Activated effector memory CD4-positive, alpha-beta T cell treated with anti-CD3 and anti-CD28 coated beads, Interleukin-2, amount 50 U/mL, for 16 hours (primary cell): ENCODE results near the gene MIOS.
"Not testable (repeated sequence)": the region's sequence is repeated elsewhere in the genome, so short reads cannot be mapped to it uniquely, and the experiment has no call there.

Experiments used
- DNase-seq: peaks from one replicate; pipeline ENCODE4 v3.0.0-alpha.2; 2020

The MIOS gene

DNA sequence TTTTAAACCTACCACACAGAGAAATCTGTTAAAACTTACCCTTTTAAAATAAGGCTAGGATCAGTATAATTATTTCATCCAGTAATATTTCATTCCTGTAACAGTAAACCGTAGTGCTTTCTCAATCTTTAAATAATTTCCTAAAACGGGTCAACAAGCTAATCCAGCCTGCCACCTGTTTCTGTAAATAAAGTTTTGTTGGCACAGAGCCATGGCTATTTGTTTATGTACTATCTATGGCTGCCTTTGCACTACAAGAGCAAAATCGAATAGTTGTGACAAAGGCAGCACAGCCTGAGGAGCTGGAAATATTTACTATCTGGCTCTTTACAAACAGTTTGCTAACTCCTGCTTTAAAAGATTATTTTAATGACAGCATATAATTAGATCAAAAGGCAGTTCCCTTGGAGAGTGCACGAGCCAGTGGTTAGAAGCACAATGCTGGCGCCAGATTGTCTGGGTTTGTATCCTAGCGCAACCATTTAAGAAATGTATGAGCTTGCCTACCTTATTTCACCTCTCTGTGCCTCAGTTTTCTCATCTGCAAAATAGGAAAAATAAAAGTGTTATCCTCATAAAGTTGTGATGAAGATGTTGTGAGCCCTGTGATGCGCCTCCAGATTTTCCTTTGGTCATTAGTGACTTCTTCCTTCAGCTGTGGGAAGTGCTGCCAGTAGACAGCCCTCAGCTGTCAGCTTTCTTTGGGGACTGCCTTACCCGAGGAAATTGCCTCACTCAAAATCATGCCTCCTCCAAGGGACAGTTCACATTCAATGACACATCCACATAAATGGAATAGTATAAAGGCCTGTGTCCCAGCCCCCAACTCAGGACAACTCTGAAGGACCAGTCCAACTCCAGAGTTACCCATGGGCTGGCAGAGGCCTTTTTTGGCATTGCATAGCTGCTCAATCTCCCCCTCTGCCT, 11.8 kb upstream of the MIOS start:
- no peak for DNase-seq

DNA sequence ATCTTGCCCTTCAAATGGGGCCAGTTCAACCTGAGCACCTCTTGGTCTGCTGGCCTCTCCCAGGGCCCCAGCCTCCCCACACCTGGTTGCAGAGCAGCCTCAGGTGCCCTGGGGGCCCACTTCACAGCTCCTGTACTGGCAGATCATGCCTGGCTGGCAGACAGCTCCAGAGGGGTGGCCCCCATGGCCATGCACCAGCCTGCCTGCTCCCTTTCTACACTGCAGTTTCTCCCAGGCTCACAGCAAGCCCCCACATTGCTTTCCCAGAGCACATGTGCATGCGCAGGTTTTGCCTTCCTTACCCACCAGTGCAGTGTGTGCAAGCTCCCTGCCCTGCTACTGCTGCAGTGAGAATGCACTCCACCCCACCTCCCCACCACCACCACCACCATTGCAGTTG, 9.8 kb upstream of the MIOS start:
- no peak for DNase-seq

DNA sequence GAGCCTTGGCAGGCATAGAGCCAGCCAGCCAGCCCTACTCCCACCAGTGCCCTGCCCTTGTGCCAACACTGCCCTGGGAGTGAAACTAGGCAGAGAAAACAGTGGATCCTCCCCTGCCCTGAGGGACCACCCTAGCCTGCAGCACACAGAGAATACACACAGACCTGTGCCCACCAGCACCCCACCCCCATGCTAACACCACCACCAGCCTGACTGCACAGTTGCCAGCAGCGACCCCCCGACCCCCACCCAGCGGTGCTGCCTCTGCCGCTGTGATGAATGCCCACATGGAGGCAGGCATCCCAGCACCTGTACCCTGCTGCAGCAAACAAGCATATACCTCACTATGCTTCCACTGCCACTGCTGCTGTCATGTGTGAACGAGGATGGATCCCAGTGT, 9.4 kb upstream of the MIOS start:
- no peak for DNase-seq

DNA sequence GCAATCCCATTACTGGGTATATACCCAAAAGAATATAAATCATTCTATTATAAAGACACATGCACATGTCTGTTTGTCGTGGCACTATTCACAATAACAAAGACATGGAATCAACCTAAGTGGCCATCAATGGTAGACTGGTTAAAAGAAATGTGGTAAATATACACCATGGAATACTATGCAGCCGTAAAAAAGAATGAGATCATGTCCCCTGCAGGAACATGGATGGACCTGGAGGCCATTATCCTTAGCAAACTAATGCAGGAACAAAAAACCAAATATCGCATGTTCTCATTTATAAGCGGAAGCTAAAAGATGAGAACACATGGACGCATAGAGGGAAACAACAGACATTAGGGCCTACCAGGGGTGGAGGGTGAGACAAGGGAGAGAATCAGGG, 5.1 kb upstream of the MIOS start:
- not testable (repeated sequence) for DNase-seq

DNA sequence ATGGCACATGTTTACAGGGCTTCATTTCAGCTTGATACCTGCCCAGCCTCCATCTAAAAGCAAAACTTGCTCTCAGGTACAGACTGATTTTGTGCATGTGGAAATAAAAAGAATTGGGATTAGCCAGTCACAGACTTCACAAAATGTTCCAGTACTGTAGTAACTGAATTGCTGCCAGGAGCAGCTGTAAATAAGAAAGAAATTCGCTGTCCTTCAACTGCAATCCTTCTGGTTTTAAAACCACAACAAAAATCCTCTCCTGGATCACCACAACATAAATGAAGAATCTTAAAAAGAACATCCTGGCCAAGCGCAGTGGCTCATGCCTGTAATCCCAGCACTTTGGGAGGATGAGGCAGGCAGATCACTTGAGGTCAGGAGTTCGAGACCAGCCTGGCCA, 3.9 kb upstream of the MIOS start:
- DNase-seq: no peak

DNA sequence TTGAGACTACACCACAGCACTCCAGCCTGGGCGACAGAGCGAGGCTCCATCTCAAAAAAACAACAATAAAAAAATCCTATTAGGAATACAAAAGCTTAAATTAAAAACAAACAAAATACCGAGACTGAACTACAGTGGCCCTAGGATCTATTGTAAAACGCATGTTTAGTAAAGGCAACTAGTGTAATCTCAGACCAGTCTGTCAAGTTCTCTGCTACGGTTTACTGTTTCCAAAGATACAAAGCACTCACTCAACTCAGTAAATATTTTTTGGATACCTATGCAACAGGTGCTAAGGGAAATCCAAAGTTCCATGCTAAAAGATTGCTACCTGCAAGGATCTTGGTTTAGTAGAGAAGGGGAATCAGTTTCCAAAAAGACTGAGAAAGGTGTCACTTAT, 3.4 kb upstream of the MIOS start:
- DNase-seq: no peak

DNA sequence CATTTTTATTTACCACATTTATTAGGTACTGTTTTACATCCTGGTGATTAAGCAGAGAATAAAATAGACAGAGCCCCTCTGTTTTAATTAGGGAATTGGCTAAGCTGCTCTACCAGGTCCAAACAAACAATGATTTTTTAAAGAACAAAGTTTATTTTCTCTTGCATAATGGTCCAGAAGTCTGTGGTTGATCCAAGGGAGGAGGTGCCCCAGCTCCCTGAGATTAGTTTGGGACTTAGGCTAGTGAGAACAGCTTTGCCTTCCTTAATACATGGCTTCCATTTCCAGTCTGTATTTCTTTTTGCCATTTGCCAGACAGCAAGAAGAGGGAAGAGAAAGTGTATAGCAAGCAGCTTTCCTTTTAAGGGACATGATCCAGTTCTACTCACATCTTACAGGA, 2.9 kb upstream of the MIOS start:
- DNase-seq: no peak

DNA sequence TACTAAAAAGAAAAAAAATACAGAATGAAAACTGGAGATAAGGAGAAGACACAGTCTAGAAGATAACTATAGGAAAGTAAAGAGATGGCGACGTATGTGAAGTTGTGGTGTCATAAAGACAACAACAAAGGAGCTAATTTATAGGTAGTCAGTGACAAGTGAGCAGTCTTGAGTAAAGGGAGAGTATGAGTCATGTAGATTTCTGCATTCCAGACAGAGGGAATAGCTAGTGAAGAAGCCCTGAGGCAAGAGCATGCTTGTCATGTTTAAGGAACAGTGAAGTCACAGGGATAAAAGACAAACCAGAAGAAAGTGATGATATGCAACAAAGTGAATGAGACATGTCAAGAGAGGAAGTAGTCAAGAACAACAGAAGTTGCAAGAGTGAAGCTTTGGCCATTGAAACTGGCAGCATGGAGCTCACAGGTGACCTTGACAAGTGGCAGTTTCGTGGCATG, 2.3 kb upstream of the MIOS start:
- no peak for DNase-seq

DNA sequence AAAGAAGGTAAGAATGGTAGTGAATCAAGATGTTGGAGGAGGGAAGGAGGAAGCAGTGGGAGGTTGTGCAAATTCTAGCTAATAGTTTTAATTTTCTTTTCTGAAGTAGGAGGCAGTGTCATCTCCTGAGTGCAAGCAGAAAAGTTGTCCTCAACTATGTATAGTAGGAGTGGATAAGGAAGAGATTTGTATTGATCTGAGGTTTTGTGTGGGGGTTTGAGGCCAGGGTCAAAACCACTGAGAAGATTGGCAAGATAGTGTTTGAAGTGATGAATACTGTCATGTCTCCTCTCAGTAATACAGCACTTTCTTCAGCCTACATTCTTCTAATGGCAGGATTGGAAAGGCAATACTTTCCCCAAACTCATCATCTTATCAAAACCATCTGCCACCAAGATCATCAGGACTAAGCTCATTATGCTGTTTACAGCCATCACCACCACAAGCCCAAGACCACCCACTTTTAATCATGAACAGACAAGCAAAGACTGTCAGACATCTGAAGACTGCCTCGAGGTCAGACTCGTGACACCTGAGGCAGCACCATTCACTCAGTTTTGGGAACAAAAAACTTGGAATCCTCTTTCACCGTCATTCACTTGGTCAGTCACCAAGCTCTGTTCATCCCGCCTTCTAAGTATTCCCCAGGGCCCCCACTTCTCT, 1.5 kb upstream of the MIOS start:
- DNase-seq: no peak

DNA sequence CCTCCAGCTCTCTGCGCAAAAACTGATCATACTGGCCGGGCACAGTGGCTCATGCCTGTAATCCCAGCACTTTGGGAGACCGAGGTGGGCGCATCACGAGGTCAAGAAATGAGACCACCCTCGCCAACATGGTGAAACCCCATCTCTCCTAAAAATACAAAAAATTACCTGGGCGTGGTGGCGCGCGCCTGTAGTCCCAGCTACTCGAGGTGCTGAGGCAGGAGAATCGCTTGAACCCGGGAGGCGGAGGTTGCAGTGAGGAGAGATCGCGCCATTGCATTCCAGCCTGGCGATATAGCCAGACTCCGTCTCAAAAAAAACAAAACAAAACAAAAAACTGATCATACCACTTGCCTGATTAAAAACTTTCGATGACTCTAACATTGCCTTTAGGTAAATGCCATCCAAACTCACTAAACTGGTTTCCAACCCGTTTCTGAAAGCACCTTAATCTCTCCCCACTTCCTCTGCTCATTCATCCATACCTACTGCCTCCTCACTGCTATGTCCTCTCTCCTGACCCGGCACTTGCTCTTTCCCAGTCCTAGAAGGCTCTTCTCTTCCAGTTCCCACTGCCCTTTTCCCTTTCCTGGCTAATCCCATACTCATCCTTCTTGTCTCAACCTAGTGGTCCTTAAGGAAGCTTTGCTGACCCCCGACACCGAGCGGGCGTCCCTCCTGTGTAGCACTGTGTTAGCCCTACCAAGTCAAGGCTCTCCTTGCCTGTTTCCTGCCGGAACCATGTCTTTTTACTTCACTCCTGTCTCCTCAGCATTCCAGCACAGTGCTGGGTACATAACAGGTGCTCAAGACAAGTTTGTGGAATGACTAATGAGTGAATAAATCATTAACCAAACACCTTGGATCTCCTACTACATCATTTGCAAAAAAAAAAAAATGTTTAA, 686 bp upstream of the MIOS start:
- DNase-seq: no peak

DNA sequence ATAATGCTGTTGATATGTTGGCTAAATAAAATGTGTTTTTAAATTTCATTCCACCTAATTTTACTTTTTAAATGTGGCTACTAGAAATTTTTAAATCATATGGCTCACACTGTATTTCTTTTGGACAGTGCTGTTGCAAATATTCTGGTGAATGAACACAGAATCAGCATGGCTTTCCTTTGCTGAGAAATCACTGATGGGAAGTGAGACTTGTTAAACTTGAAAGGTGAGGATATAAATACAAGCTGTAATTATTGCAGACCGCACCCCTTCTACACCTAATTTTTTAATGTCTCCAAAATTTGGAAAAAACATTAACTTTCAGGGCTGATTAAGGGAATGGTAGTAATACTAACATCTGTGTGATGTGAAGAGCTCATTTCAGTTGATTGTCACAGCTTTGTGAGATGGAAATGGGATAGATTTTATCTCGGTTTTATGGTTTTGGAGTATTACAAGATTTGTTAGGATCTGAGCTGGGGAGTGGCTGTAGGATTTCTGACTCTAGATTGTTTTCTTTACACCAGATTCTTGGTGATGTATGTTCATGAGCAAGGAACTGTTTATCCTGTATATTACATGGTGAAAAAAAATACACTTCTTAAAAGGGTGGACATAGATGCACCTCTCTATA, 1.3 kb downstream of the MIOS start:
- no peak for DNase-seq

DNA sequence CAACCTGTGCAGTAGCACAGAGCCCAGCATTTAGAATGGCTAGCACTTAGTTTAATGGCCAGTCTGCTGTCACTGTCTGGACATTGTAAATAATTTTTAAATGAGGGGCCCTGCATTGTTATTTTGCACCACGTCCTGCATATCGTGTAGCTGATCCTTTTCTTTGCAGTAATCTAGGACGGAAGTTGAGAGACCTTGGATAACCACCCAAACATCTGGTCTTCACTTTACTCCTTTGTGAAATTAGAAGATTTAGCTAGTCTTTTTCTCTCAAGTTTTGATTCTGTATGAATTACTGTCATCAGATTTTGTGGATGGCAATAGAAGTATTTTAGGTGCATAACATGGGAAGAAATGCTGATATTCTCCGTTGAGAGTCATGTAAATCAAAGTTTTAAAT, 1.9 kb downstream of the MIOS start:
- no peak for DNase-seq

DNA sequence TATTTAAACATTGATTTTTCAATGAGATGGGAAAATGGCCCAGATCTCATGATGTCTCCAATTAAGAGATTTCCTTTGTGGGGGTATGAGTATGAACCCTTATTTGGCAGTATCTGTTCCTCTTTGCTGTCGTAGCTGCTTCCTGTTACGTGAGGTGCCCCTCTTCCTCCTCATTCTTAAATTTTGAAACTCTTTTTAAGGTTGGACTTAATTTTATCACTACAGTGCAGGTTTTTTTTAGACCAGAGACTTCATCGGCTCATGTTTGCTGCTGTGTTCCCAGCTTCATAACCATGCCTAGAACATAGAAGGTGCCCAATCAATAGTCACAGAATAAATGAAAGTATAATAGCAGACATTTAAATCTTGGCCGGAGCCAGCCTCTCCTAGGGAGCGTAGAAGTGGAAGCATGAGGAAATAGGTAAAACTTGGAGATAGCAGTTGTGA, 2.4 kb downstream of the MIOS start:
- no peak for DNase-seq

DNA sequence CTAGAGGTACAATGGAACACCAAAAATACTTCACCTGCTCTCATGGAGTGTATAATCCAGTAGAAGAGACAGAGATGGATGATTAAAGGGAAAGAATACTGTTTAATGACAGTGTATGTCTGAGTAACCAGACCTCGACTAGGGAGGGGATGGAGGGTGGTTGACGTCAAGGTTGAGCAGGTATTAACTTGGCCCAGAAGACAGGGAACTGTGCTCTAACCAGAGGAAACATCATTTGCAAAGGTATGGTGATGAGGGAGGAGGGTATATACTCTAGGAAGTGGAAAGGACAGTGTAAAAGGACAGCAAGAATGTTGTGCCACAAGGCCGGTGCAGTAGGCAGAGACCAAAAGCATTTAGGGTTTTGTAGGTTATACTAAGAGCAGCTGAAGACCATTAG, 2.9 kb downstream of the MIOS start:
- DNase-seq: no peak

DNA sequence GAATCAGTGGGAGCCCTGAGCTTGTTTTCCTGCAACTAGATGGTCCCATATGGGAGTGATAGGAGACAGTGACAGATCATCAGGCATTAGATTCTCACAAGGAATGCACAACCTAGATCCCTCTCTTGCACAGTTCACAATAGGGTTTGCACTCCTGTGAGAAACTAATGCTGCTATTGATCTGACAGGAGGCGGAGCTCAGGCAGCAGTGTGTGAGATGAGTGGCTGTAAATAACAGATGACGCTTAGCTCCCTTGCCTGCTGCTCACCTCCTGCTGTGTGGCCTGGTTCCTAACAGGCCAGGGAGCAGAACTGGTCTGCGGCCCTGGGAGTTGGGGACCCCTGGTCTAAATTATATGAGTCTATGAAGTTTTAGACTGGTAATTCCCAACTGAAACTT, 3.9 kb downstream of the MIOS start:
- no peak for DNase-seq

DNA sequence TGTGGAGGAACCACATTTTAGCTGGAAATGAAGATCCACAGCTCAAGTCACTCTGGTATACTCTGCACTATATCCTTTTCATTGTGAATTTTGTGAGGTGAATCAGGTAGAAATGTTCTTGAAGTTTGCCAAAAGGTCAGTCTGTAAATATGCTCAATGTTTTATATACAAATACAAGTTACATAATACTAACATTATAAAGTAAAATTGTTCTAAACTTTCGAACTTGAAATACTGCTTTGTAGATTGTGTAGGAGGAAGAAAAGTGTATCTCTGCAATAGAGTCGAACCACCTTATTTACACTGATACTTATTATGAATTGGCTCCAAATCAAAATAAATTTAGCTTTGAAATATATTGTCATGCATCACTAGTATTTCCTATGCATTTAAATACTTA, 7.0 kb downstream of the MIOS start:
- DNase-seq: no peak

DNA sequence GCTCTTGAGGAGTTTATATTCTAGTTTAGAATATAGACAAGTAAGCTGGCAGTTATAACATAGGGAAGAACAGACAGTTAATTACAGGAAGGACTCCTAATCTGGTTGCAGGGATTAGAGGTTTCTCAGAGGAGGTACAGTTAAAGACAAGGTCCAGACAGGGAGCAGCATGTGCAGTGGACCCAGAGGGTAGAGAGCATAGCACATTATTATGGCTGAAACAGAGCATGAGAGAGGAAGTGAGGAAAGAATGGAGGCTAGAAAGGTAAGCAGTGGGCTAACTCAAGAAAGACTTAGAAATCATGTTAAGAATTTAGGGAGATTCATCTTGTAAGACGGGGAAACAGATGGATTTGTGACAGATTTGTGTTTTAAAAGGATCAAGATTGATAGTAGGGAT, 9.7 kb downstream of the MIOS start:
- no peak for DNase-seq

DNA sequence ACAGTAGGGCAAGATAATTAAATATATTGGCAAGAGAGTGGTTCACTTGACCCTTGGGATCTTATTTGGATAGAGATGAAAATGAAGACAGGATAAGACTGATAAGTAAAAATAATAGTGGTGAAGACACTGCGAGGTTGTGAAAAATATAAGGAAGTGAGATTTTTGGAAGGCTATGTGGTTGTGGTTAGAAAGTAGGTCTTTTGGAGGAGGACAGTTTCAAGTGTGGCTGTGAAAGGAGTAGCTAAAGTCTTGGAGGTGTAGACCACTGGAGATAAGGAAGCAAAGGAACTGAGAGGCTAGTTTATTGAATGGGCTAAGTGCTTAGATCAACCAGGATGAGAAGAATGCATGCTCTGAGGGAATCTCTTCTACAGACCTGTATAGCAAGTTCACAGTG, 11.2 kb downstream of the MIOS start:
- no peak for DNase-seq

DNA sequence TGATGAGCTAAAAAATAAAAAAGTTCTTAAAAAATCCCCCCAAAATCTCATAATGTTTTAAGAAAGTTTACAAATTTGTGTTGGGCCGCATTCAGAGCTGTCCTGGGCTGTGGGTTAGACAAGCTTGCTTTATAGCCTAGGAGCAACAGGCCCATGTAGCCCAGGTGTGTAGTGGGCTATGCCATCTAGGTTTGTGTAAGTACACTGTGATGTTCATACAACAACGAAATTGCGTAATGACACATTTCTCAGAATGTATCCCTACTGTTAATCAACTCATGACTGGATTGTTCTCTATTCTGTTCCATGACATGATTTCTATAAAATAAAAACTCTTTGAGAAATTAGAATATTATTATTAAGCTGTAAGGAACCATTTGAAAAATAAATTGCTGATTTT, 13.0 kb downstream of the MIOS start:
- no peak for DNase-seq

DNA sequence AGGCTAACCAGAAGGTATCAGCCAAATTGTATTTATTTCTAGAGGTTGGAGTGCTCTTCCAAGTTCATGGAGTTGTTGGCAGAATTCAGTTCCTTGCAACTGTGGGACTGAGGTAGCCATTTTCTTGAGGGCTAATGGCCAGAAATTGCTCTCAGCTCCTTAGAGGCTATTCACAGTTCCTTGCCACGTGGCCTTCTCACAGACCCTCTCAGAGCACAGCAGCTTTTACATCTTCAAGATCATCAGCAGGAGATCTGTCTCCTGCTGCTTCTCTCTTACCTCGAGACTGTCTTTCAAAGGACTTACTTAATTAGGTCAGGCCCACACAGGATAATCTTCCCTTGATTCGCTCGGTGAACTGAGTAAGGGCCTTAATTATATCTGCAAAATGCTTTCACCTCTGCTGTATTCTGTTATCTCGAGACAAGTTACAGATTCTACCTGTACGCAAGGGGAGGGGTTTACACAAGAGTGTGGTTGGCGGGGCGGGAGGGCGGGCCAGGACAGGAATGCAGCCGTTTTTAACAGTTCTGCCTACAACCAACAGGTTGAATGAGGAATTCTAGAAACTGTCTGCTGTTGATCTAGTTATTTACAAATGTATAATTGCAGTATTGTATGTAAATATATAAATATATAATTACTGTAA, 15.0 kb downstream of the MIOS start:
- DNase-seq: no peak

DNA sequence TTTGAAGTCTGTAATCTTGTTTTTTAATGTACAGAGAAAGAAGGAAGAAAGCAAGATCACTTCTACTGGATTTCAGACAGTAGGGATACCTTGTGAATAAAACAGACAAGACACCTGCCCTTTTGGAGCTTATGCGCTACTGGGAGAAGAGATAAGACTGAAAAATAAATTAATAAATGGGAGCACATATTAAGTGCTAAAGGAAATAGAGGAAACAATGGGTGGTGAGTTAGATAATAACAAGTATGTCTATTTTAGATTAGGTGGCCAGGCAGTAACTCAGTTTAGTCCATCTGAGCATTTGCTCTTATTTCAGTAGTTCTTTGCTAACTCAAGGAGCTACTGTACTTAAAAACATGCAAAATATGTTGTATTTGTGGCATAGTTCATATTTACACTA, 15.9 kb downstream of the MIOS start:
- no peak for DNase-seq

DNA sequence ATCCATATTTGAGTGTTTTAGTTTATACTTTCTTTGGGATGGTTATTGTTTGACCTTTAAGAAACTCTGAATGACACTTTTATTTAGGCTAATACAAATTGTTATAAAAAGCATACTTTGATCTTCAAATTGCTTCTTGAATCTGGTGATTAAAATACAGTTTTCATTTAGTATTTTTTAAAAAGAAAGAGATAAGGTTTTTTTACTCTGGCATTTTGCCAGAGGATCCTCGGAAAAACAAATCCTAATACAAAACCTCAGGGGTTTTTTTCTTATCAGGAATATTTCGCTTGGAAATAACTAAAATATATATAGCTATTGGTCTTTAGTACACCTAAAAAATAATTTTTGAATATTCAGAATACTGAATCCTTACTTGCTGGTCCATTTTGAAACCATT, 17.0 kb downstream of the MIOS start:
- DNase-seq: no peak
